Endometrium (tissue), 2 donors: ENCODE data around the gene ULBP2.
"Not testable (repeated sequence)": the region's sequence is repeated elsewhere in the genome, so short reads cannot be mapped to it uniquely, and the experiment has no call there.

Source experiments
- FAIRE-seq: peaks from 2 replicates; lab custom pipeline; 2012; peaks lifted over from hg19 to GRCh38; lab: Jason Lieb, UNC
- donor health status: control.
- donor health status: control.

The ULBP2 gene

GRCh38 chr6:149951626-149952025, 9.8 kb downstream of the ULBP2 start:
- no peak for FAIRE-seq

- not testable (repeated sequence) for FAIRE-seq
Observed at GRCh38 chr6:149953390-149953789, 11.6 kb downstream of the ULBP2 start.

GRCh38 chr6:149953934-149954327, 12.1 kb downstream of the ULBP2 start:
- not testable (repeated sequence) for FAIRE-seq

- not testable (repeated sequence) for FAIRE-seq
Observed at GRCh38 chr6:149954328-149954983, 12.6 kb downstream of the ULBP2 start.

- not testable (repeated sequence) for FAIRE-seq
Observed at GRCh38 chr6:149954984-149955653, 13.3 kb downstream of the ULBP2 start.

- not testable (repeated sequence) for FAIRE-seq
Observed at GRCh38 chr6:149955654-149956317, 14.0 kb downstream of the ULBP2 start.

- not testable (repeated sequence) for FAIRE-seq
Observed at GRCh38 chr6:149958124-149958523, 16.3 kb downstream of the ULBP2 start.

- not testable (repeated sequence) for FAIRE-seq
Observed at GRCh38 chr6:149959806-149960205, 18.0 kb downstream of the ULBP2 start.

- no peak for FAIRE-seq
Observed at GRCh38 chr6:149960488-149960887, 18.7 kb downstream of the ULBP2 start.

GRCh38 chr6:149961728-149962425, 20.1 kb downstream of the ULBP2 start:
- FAIRE-seq, result no peak

- no peak for FAIRE-seq
Observed at GRCh38 chr6:149962461-149963211, 20.8 kb downstream of the ULBP2 start.

- FAIRE-seq, result no peak
Observed at GRCh38 chr6:149963212-149963461, 21.3 kb downstream of the ULBP2 start.

GRCh38 chr6:149963462-149964307, 21.9 kb downstream of the ULBP2 start, which contains the start of gene ULBP1:
TSS of gene ULBP1 (plus strand) at chr6:149963943. CDS start at chr6:149964050, 107 bp downstream.
- FAIRE-seq, result no peak

- no peak for FAIRE-seq
Observed at GRCh38 chr6:149964308-149965193, 22.7 kb downstream of the ULBP2 start.

GRCh38 chr6:149965194-149966020, 23.6 kb downstream of the ULBP2 start:
- no peak for FAIRE-seq

- not testable (repeated sequence) for FAIRE-seq
Observed at GRCh38 chr6:149966319-149966718, 24.5 kb downstream of the ULBP2 start.

GRCh38 chr6:149967591-149967990, 25.8 kb downstream of the ULBP2 start:
- FAIRE-seq, result no peak

- not testable (repeated sequence) for FAIRE-seq
Observed at GRCh38 chr6:149967999-149968398, 26.2 kb downstream of the ULBP2 start.

- FAIRE-seq, result not testable (repeated sequence)
Observed at GRCh38 chr6:149968909-149969308, 27.1 kb downstream of the ULBP2 start.
